H1 (cell line): ENCODE results near the gene LHFPL2.

Experiments
- CHD2 ChIP-seq: IDR thresholded peaks from 2 replicates; pipeline ENCODE4 v1.6.1; 2012; ENCODE audit warnings: low read length, improper control_type of control experiment
- EP300 ChIP-seq, 2 experiments: IDR thresholded peaks; 1 replicate in 1 of 2; 2 replicates in 1 of 2; pipeline ENCODE4 v1.6.1; 2011 to 2012; ENCODE audit warnings: low read depth in 2 of 2, low read length in 2 of 2, mild to moderate bottlenecking in 2 of 2, borderline replicate concordance in 1 of 2, inconsistent platforms in 1 of 2, moderate library complexity in 1 of 2
- EZH2 ChIP-seq: fragments of 200-600 bp; sonication (generic); IDR thresholded peaks from 2 replicates; pipeline ENCODE4 v1.7.1; 2012; ENCODE audit warnings: low read depth, mild to moderate bottlenecking, moderate library complexity, low read length, inconsistent platforms; ENCODE audit not compliant: severe bottlenecking
- POLR2AphosphoS5 ChIP-seq: IDR thresholded peaks from 2 replicates; pipeline ENCODE4 v1.6.1; 2011; ENCODE audit warnings: low read depth, low read length
- SIX5 ChIP-seq: IDR thresholded peaks from 2 replicates; pipeline ENCODE4 v1.6.1; 2011; ENCODE audit warnings: mild to moderate bottlenecking, low read depth, low read length
- TF ChIP-seq, protein P1 (sequence below), 3 experiments: IDR thresholded peaks; 1 replicate in 2 of 3; 2 replicates in 1 of 3; pipeline versions ENCODE4 v1.5.1 to v1.6.1; 2011; ENCODE audit warnings: low read length in 3 of 3, mild to moderate bottlenecking in 3 of 3, inconsistent platforms in 2 of 3, low read depth in 1 of 3, moderate library complexity in 1 of 3; ENCODE audit not compliant: insufficient read depth in 1 of 3; ENCODE audit errors: control extremely low read depth in 1 of 3

DNA sequence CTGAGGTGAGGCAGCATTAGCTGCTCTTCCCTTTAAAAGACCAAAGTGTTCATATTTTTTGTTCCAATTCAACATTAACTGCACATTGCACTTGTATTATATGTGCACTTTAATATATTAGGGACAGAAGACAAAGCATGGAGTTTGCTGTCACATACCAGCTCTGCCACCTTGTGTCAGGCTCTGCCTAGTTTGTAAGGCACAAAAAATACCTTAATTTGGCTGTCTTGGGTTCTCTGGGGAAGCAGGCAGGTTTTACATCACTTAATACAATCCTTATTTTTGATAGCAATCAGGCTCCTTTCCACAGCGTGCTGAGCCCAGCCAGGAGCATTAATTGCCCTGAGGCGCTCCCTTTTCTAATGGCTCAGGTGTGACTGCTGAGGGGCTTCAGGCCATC is 156.3 kb downstream of the LHFPL2 start:
- TF ChIP-seq SIX5: no peak
- no peak for TF ChIP-seq EZH2
- no peak for TF ChIP-seq CHD2
- no peak for TF ChIP-seq EP300 (IDR thresholded peaks at IDR 0.05; ENCODE audit: borderline replicate concordance in 1 of 2, low read depth in 2 of 2, low read length in 2 of 2)
- TF ChIP-seq, protein P1, sequence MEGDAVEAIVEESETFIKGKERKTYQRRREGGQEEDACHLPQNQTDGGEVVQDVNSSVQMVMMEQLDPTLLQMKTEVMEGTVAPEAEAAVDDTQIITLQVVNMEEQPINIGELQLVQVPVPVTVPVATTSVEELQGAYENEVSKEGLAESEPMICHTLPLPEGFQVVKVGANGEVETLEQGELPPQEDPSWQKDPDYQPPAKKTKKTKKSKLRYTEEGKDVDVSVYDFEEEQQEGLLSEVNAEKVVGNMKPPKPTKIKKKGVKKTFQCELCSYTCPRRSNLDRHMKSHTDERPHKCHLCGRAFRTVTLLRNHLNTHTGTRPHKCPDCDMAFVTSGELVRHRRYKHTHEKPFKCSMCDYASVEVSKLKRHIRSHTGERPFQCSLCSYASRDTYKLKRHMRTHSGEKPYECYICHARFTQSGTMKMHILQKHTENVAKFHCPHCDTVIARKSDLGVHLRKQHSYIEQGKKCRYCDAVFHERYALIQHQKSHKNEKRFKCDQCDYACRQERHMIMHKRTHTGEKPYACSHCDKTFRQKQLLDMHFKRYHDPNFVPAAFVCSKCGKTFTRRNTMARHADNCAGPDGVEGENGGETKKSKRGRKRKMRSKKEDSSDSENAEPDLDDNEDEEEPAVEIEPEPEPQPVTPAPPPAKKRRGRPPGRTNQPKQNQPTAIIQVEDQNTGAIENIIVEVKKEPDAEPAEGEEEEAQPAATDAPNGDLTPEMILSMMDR (IDR thresholded peaks at IDR 0.05; ENCODE audit: control extremely low read depth in 1 of 3, insufficient read depth in 1 of 3, low read depth in 1 of 3, low read length in 3 of 3): no peak
- no peak for TF ChIP-seq POLR2AphosphoS5
